GM12875 (cell line): ENCODE data around the gene GREB1L.
"Not testable (repeated sequence)": the region's sequence is repeated elsewhere in the genome, so short reads cannot be mapped to it uniquely, and the experiment has no call there.

ENCODE experiments used
- H3K4me3 ChIP-seq: one replicate; pipeline ENCODE4 v1.5.1; 2011; ENCODE audit warnings: low read depth, low read length, control low read depth
- CTCF ChIP-seq: IDR thresholded peaks from 2 replicates; pipeline ENCODE4 v1.5.1; 2011; ENCODE audit warnings: low read depth, mild to moderate bottlenecking, control low read depth, inconsistent platforms, low read length, moderate library complexity, borderline replicate concordance; ENCODE audit not compliant: insufficient read depth

The GREB1L gene

DNA sequence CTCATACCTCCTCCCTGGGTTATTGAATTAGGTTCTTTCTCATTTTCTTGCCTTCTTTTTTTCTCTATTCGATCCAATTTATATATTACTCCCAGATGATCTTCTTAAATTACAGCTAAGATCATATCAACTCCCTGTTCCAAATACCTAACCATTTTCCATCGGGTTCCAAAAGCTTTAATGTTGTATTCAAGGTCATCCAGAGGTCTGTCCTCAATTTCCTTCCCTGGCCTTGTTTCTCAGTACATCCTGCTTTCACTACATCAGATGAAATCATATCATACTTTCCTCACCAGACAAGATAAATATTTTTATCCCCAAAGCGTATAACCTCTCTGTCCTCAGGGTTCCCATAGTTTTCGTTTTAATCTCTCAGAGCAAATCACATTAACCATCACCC is 36.3 kb upstream of the GREB1L start:
- TF ChIP-seq CTCF: no peak
- H3K4me3 ChIP-seq: no peak overlapping the region

- no peak for TF ChIP-seq CTCF
- H3K4me3 ChIP-seq: no peak overlapping the region
Measured at GRCh38 chr18:21210278-21210677, 31.8 kb upstream of the GREB1L start.

DNA sequence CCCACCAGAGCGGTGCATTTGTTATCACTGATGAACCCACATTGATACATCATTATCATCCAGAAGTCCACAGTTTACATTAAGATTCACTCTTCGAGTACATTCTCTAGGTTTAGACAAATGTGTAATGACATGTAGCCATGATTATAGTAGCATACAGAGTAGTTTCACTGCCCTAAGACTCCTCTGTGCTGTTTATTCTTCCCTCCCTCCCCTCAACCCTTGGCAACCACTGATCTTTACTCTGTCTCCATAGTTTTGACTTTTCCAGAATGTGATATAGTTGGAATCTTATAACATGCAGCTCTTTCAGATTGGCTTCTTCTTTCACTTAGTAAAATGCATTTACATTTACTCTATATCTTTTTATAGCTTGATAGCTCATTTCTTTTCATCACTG is 31.2 kb upstream of the GREB1L start:
- no peak overlapping the region for H3K4me3 ChIP-seq
- no peak for TF ChIP-seq CTCF

- not testable (repeated sequence) for H3K4me3 ChIP-seq
Measured at GRCh38 chr18:21214409-21214808, 27.6 kb upstream of the GREB1L start.

- TF ChIP-seq CTCF: no peak
- H3K4me3 ChIP-seq: no peak overlapping the region
Measured at GRCh38 chr18:21215490-21215889, 26.5 kb upstream of the GREB1L start.

DNA sequence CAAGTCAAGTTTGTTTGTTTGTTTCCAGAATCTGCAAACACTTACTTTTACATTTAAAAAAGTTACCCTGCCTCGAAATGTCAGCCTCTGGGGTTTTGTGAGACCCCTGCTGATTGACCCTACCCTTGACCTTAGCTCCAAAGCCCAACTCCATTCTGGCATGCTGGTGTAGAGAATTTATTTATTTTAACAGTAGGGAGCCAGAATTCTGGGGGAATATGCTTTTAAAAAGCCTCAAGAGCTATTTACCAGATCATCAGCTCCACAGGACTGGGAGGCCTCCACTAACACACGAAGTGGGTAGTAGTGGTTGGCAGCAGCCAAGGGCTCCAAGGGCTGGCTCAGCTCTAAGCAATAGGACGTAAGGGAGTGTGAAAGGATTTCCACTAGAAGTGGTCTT is 23.2 kb upstream of the GREB1L start:
- H3K4me3 ChIP-seq: no peak overlapping the region

GRCh38 chr18:21230436-21230835 is 11.6 kb upstream of the GREB1L start:
- TF ChIP-seq CTCF: no peak
- H3K4me3 ChIP-seq: no peak overlapping the region

More for the DNA sequence above, 23.2 kb upstream of the GREB1L start:
- no peak for TF ChIP-seq CTCF
